HEK293 (cell line): ENCODE data around the gene GC.

Experiments used
- CTCF ChIA-PET: fragments of 350-600 bp; formaldehyde crosslinking; extraction: SDS; loops from one replicate; lab custom pipeline; 2021; ENCODE audit warnings: antibody characterized with exemption; lab: Yijun Ruan, JAX
- POLR2A ChIA-PET: fragments of 300-600 bp; formaldehyde crosslinking; extraction: SDS; loops from one replicate; lab custom pipeline; 2020; ENCODE audit warnings: antibody characterized with exemption, inconsistent platforms; lab: Yijun Ruan, JAX
- H3K27ac ChIP-seq: fragments of 200-500 bp; sonication (Bioruptor generic); 2 replicates; pipeline ENCODE4 v1.5.1; 2014; ENCODE audit warnings: low read depth, low read length, control low read depth, inconsistent platforms; ENCODE audit errors: extremely low read depth
- H3K36me3 ChIP-seq, 2 experiments: fragments of 200-500 bp in 1 of 2; sonication (Bioruptor generic) in 1 of 2; 1 replicate in 1 of 2; 2 replicates in 1 of 2; pipeline ENCODE4 v1.5.1; 2014 to 2017; ENCODE audit warnings: inconsistent platforms in 2 of 2, low read length in 2 of 2; ENCODE audit not compliant: control insufficient read depth in 2 of 2, insufficient read depth in 1 of 2
- H3K4me1 ChIP-seq: fragments of 200-500 bp; sonication (Bioruptor generic); 2 replicates; pipeline ENCODE4 v1.5.1; 2014; ENCODE audit warnings: mild to moderate bottlenecking, low read length, inconsistent platforms; ENCODE audit not compliant: control insufficient read depth, insufficient read depth
- H3K4me3 ChIP-seq: 2 replicates; pipeline ENCODE4 v1.5.1; 2011; ENCODE audit warnings: low read depth, mild to moderate bottlenecking, control low read depth, low read length, moderate library complexity
- H3K9me3 ChIP-seq: fragments of 200-500 bp; sonication (Bioruptor generic); 2 replicates; pipeline ENCODE4 v1.5.1; 2014; ENCODE audit warnings: low read depth, low read length, inconsistent platforms; ENCODE audit not compliant: control insufficient read depth, insufficient read depth
- EGR2 ChIP-seq: fragments of 450-650 bp; formaldehyde crosslinking; IDR thresholded peaks from 2 replicates; pipeline ENCODE4 v1.5.1; 2016; ENCODE audit warnings: low read depth, missing biosample characterization, missing genetic modification characterization
- GLIS2 ChIP-seq: fragments of 450-650 bp; formaldehyde crosslinking; IDR thresholded peaks from 2 replicates; pipeline ENCODE4 v1.5.1; 2016; ENCODE audit warnings: missing biosample characterization, missing genetic modification characterization
- HOXA7 ChIP-seq: sonication (generic); formaldehyde crosslinking; IDR thresholded peaks from 2 replicates; pipeline ENCODE4 v1.8.1; 2022; ENCODE audit warnings: missing genetic modification reagents, borderline replicate concordance
- KLF7 ChIP-seq: fragments of 450-650 bp; formaldehyde crosslinking; IDR thresholded peaks from 2 replicates; pipeline ENCODE4 v1.5.1; 2016; ENCODE audit warnings: missing biosample characterization, missing genetic modification characterization, borderline replicate concordance
- OSR2 ChIP-seq: fragments of 450-650 bp; formaldehyde crosslinking; IDR thresholded peaks from 2 replicates; pipeline ENCODE4 v1.5.1; 2016; ENCODE audit warnings: missing biosample characterization, missing genetic modification characterization
- SALL2 ChIP-seq: fragments of 450-650 bp; formaldehyde crosslinking; IDR thresholded peaks from 2 replicates; pipeline ENCODE4 v1.5.0; 2017; ENCODE audit warnings: missing biosample characterization, mild to moderate bottlenecking, missing genetic modification characterization, borderline replicate concordance
- SCRT2 ChIP-seq: fragments of 450-650 bp; formaldehyde crosslinking; IDR thresholded peaks from 2 replicates; pipeline ENCODE4 v1.5.1; 2016; ENCODE audit warnings: missing biosample characterization, missing genetic modification characterization
- ZBTB7A ChIP-seq: fragments of 450-650 bp; formaldehyde crosslinking; IDR thresholded peaks from 2 replicates; pipeline ENCODE4 v1.5.1; 2016; ENCODE audit warnings: low read depth, missing biosample characterization, missing genetic modification characterization
- ZBTB8A ChIP-seq: fragments of 450-650 bp; formaldehyde crosslinking; IDR thresholded peaks from 2 replicates; pipeline ENCODE4 v1.5.1; 2016; ENCODE audit warnings: missing biosample characterization, missing genetic modification characterization
- ZFP37 ChIP-seq: fragments of 450-650 bp; formaldehyde crosslinking; IDR thresholded peaks from 2 replicates; pipeline ENCODE4 v1.5.1; 2016; ENCODE audit warnings: missing biosample characterization, missing genetic modification characterization
- ZNF23 ChIP-seq: fragments of 450-650 bp; formaldehyde crosslinking; IDR thresholded peaks from 2 replicates; pipeline ENCODE4 v1.5.1; 2016; ENCODE audit warnings: missing biosample characterization, missing genetic modification characterization, borderline replicate concordance
- ZNF248 ChIP-seq: fragments of 450-650 bp; formaldehyde crosslinking; IDR thresholded peaks from 2 replicates; pipeline ENCODE4 v1.5.1; 2017; ENCODE audit warnings: missing biosample characterization, missing genetic modification characterization
- ZNF274 ChIP-seq, 2 experiments: fragments of 200-500 bp in 1 of 2; fragments of 450-650 bp in 1 of 2; sonication (Bioruptor generic) in 1 of 2; formaldehyde crosslinking in 1 of 2; IDR thresholded peaks; 2 replicates each; pipeline versions ENCODE4 v1.5.1 to v1.6.1; 2014 to 2016; ENCODE audit warnings: borderline replicate concordance in 1 of 2, inconsistent platforms in 1 of 2, low read length in 1 of 2, missing biosample characterization in 1 of 2, missing genetic modification characterization in 1 of 2
- ZNF391 ChIP-seq: fragments of 450-650 bp; formaldehyde crosslinking; IDR thresholded peaks from 2 replicates; pipeline ENCODE4 v1.5.1; 2016; ENCODE audit warnings: low read depth, missing biosample characterization, missing genetic modification characterization, borderline replicate concordance
- ZNF404 ChIP-seq: fragments of 450-650 bp; formaldehyde crosslinking; IDR thresholded peaks from 2 replicates; pipeline ENCODE4 v1.5.1; 2017; ENCODE audit warnings: missing biosample characterization, missing genetic modification characterization
- ZNF530 ChIP-seq: fragments of 450-650 bp; formaldehyde crosslinking; IDR thresholded peaks from 2 replicates; pipeline ENCODE4 v1.5.1; 2016; ENCODE audit warnings: low read depth, missing biosample characterization, missing genetic modification characterization
- ZNF654 ChIP-seq: fragments of 450-650 bp; formaldehyde crosslinking; IDR thresholded peaks from 2 replicates; pipeline ENCODE4 v1.5.1; 2016; ENCODE audit warnings: low read depth, missing biosample characterization, missing genetic modification characterization
- ZNF677 ChIP-seq: fragments of 450-650 bp; IDR thresholded peaks from 2 replicates; pipeline ENCODE4 v1.5.0; 2018; ENCODE audit warnings: missing biosample characterization, mild to moderate bottlenecking, missing genetic modification characterization, moderate library complexity
- ZSCAN23 ChIP-seq: fragments of 450-650 bp; formaldehyde crosslinking; IDR thresholded peaks from 2 replicates; pipeline ENCODE4 v1.5.1; 2016; ENCODE audit warnings: missing biosample characterization, missing genetic modification characterization
- TF ChIP-seq, protein P1 (sequence below): fragments of 450-650 bp; formaldehyde crosslinking; IDR thresholded peaks from 2 replicates; pipeline ENCODE4 v1.5.1; 2016; ENCODE audit warnings: missing biosample characterization, missing genetic modification characterization
- TF ChIP-seq, protein P2 (sequence below): fragments of 450-650 bp; formaldehyde crosslinking; IDR thresholded peaks from 2 replicates; pipeline ENCODE4 v1.5.1; 2016; ENCODE audit warnings: missing biosample characterization, missing genetic modification characterization
- TF ChIP-seq, protein P3 (sequence below): fragments of 450-650 bp; formaldehyde crosslinking; IDR thresholded peaks from 2 replicates; pipeline ENCODE4 v1.5.1; 2016; ENCODE audit warnings: missing biosample characterization, missing genetic modification characterization
- TF ChIP-seq, protein P4 (sequence below): IDR thresholded peaks from 2 replicates; pipeline ENCODE4 v1.6.1; 2011; ENCODE audit warnings: mild to moderate bottlenecking, low read depth, low read length, borderline replicate concordance
- TF ChIP-seq, protein P5 (sequence below): fragments of 450-650 bp; formaldehyde crosslinking; IDR thresholded peaks from 2 replicates; pipeline ENCODE4 v1.5.1; 2017; ENCODE audit warnings: missing biosample characterization, missing genetic modification characterization
- TF ChIP-seq, protein P6 (sequence below): fragments of 450-650 bp; formaldehyde crosslinking; IDR thresholded peaks from 2 replicates; pipeline ENCODE4 v1.5.1; 2016; ENCODE audit warnings: missing biosample characterization, missing genetic modification characterization
- TF ChIP-seq, protein P7 (sequence below): fragments of 450-650 bp; formaldehyde crosslinking; IDR thresholded peaks from 2 replicates; pipeline ENCODE4 v1.5.1; 2016; ENCODE audit warnings: missing biosample characterization, missing genetic modification characterization

GC gene

DNA sequence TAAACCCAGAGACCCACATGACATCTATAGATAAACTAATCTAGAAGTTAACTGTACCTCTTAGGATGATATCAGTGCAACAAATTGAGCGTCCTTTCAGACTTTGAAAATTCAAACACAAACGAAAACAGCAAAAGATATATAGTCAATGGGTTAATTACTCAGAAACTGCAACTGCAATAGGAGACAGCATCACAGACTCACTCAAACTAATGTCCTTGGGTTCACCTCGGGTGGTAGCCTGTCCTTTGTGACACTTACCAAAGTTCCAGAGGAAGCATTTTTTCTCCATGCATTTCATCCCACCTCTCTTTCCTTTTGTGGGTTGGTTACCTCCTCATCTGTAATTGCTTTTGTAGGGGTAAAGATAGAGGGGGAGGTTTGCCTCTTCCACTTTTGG lies 9.7 kb downstream of the GC start:
- no peak overlapping the region for H3K27ac ChIP-seq
- H3K4me1 ChIP-seq, result no peaks in the 10 kb centered on the region
- no peaks in the 10 kb centered on the region for H3K36me3 ChIP-seq
- CTCF ChIA-PET, result interaction anchor here (0.9 kb wide), 1 partner anchor 529 kb away, joined by 4 read pairs; no protein-coding TSS in a partner anchor
- no peak overlapping the region for H3K4me3 ChIP-seq
- POLR2A ChIA-PET, result no interaction called here
- no peak for TF ChIP-seq SALL2 (tag by site-specific recombination)
- TF ChIP-seq, protein P1, sequence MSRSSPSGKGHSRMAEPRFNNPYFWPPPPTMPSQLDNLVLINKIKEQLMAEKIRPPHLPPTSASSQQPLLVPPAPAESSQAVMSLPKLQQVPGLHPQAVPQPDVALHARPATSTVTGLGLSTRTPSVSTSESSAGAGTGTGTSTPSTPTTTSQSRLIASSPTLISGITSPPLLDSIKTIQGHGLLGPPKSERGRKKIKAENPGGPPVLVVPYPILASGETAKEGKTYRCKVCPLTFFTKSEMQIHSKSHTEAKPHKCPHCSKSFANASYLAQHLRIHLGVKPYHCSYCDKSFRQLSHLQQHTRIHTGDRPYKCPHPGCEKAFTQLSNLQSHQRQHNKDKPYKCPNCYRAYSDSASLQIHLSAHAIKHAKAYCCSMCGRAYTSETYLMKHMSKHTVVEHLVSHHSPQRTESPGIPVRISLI (tag by site-specific recombination), result no peak
- no peak for TF ChIP-seq ZNF654 (tag by site-specific recombination)
- TF ChIP-seq ZNF677 (tag by site-specific recombination), result no peak
- TF ChIP-seq ZNF404 (tag by site-specific recombination), result no peak
- TF ChIP-seq ZNF248, result no peak
- TF ChIP-seq, protein P2, sequence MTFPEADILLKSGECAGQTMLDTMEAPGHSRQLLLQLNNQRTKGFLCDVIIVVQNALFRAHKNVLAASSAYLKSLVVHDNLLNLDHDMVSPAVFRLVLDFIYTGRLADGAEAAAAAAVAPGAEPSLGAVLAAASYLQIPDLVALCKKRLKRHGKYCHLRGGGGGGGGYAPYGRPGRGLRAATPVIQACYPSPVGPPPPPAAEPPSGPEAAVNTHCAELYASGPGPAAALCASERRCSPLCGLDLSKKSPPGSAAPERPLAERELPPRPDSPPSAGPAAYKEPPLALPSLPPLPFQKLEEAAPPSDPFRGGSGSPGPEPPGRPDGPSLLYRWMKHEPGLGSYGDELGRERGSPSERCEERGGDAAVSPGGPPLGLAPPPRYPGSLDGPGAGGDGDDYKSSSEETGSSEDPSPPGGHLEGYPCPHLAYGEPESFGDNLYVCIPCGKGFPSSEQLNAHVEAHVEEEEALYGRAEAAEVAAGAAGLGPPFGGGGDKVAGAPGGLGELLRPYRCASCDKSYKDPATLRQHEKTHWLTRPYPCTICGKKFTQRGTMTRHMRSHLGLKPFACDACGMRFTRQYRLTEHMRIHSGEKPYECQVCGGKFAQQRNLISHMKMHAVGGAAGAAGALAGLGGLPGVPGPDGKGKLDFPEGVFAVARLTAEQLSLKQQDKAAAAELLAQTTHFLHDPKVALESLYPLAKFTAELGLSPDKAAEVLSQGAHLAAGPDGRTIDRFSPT (tag by site-specific recombination), result no peak
- no peak for TF ChIP-seq GLIS2
- no peak for TF ChIP-seq ZNF391
- no peak for TF ChIP-seq HOXA7 (CRISPR knock-in tag)
- no peak for TF ChIP-seq ZNF23
- no peak for TF ChIP-seq EGR2 (tag by site-specific recombination)
- TF ChIP-seq, protein P3, sequence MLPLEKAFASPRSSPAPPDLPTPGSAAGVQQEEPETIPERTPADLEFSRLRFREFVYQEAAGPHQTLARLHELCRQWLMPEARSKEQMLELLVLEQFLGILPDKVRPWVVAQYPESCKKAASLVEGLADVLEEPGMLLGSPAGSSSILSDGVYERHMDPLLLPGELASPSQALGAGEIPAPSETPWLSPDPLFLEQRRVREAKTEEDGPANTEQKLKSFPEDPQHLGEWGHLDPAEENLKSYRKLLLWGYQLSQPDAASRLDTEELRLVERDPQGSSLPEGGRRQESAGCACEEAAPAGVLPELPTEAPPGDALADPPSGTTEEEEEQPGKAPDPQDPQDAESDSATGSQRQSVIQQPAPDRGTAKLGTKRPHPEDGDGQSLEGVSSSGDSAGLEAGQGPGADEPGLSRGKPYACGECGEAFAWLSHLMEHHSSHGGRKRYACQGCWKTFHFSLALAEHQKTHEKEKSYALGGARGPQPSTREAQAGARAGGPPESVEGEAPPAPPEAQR (tag by site-specific recombination), result no peak
- TF ChIP-seq, protein P4, sequence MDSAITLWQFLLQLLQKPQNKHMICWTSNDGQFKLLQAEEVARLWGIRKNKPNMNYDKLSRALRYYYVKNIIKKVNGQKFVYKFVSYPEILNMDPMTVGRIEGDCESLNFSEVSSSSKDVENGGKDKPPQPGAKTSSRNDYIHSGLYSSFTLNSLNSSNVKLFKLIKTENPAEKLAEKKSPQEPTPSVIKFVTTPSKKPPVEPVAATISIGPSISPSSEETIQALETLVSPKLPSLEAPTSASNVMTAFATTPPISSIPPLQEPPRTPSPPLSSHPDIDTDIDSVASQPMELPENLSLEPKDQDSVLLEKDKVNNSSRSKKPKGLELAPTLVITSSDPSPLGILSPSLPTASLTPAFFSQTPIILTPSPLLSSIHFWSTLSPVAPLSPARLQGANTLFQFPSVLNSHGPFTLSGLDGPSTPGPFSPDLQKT, result no peak
- no peaks in the 10 kb centered on the region for H3K9me3 ChIP-seq

DNA sequence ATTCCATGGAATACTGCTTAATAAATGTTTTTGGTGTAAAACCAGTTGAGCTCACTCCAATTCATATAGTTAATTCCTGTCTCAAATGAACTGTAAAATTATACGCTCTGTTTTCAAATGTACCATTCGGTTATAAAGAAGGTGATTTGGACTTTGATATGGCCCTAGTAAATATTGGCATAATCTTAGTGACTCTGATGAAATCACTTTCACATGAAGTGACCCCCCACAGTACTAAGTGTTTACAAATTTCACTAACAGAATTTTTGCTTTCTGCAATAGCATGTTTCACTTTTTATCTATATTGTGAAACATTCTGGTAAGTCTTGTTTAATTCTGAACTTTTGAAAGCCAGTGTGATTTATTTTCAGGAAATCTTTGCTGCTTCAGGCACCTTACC lies 10.9 kb downstream of the GC start:
- ChIA-PET POLR2A (no interaction called here), CTCF (interaction anchor here (0.8 to 1.3 kb wide), 4 partner anchors 16 to 530 kb away, joined by 3 to 5 read pairs (median 4); no protein-coding TSS in a partner anchor)
- Histone ChIP-seq H3K4me3 (no peak overlapping the region), H3K36me3 (no peaks in the 10 kb centered on the region), H3K27ac (no peak overlapping the region), H3K9me3 (no peaks in the 10 kb centered on the region), H3K4me1 (no peaks in the 10 kb centered on the region)
- TF ChIP-seq, protein P5, sequence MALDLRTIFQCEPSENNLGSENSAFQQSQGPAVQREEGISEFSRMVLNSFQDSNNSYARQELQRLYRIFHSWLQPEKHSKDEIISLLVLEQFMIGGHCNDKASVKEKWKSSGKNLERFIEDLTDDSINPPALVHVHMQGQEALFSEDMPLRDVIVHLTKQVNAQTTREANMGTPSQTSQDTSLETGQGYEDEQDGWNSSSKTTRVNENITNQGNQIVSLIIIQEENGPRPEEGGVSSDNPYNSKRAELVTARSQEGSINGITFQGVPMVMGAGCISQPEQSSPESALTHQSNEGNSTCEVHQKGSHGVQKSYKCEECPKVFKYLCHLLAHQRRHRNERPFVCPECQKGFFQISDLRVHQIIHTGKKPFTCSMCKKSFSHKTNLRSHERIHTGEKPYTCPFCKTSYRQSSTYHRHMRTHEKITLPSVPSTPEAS, result no peak
- TF ChIP-seq ZBTB7A (tag by site-specific recombination), result no peak
- TF ChIP-seq ZFP37 (tag by site-specific recombination), result no peak
- TF ChIP-seq ZNF274 (IDR thresholded peaks at IDR 0.05; ENCODE audit: low read length), result no peak
- TF ChIP-seq ZNF274 (tag by site-specific recombination; IDR thresholded peaks at IDR 0.05; ENCODE audit: borderline replicate concordance), result no peak
- no peak for TF ChIP-seq KLF7 (tag by site-specific recombination)
- no peak for TF ChIP-seq ZNF404 (tag by site-specific recombination)
- no peak for TF ChIP-seq ZSCAN23 (tag by site-specific recombination)
- no peak for TF ChIP-seq OSR2 (tag by site-specific recombination)
- TF ChIP-seq, protein P6, sequence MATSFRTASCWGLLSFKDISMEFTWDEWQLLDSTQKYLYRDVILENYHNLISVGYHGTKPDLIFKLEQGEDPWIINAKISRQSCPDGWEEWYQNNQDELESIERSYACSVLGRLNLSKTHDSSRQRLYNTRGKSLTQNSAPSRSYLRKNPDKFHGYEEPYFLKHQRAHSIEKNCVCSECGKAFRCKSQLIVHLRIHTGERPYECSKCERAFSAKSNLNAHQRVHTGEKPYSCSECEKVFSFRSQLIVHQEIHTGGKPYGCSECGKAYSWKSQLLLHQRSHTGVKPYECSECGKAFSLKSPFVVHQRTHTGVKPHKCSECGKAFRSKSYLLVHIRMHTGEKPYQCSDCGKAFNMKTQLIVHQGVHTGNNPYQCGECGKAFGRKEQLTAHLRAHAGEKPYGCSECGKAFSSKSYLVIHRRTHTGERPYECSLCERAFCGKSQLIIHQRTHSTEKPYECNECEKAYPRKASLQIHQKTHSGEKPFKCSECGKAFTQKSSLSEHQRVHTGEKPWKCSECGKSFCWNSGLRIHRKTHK (tag by site-specific recombination), result no peak
- no peak for TF ChIP-seq ZBTB8A (tag by site-specific recombination)
- TF ChIP-seq SCRT2 (tag by site-specific recombination), result no peak
- TF ChIP-seq, protein P7, sequence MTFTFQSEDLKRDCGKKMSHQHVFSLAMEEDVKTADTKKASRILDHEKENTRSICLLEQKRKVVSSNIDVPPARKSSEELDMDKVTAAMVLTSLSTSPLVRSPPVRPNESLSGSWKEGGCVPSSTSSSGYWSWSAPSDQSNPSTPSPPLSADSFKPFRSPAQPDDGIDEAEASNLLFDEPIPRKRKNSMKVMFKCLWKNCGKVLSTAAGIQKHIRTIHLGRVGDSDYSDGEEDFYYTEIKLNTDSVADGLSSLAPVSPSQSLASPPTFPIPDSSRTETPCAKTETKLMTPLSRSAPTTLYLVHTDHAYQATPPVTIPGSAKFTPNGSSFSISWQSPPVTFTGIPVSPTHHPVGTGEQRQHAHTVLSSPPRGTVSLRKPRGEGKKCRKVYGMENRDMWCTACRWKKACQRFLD (tag by site-specific recombination), result no peak
- no peak for TF ChIP-seq ZNF530 (tag by site-specific recombination)
